Testis (tissue), 2 donors: Measurements from ENCODE around the gene TMPRSS11A.

Source experiments
- CTCF ChIP-seq, 3 experiments: fragments of 450-650 bp in 2 of 3; fragments of 200-600 bp in 1 of 3; sonication (generic) in 1 of 3; IDR thresholded peaks; one replicate each; pipeline ENCODE4 v1.5.1; 2016 to 2019; ENCODE audit warnings: antibody characterized with exemption in 3 of 3, mild to moderate bottlenecking in 2 of 3, moderate library complexity in 1 of 3
- POLR2A ChIP-seq: fragments of 450-650 bp; IDR thresholded peaks from one replicate; pipeline ENCODE4 v1.6.1; 2017; ENCODE audit warnings: antibody characterized with exemption, mild to moderate bottlenecking, moderate library complexity

GRCh38 chr4:67880866-67881610 lies 82.3 kb downstream of the TMPRSS11A start:
- TF ChIP-seq CTCF (IDR thresholded peaks at IDR 0.05) (no peak), POLR2A (no peak)
